Measurements from ENCODE around the gene ANO10. TPM values are rescaled to one million over a fixed set of nuclear protein-coding genes. Genes with fewer than 3 reads are reported as not detected.

Gene ANO10
- total RNA-seq, 1 experiment from 2014 or later: 26.6 TPM

GRCh38 chr3:43485931-43486330 lies 135.9 kb downstream of the ANO10 start:
- TF ChIP-seq SIN3A (IDR thresholded peaks at IDR 0.05; ENCODE audit: borderline replicate concordance, insufficient read depth, low read depth, low read length): no peak
- TF ChIP-seq REST (IDR thresholded peaks at IDR 0.05; ENCODE audit: insufficient read depth in 1 of 2, low read depth in 2 of 2, low read length in 1 of 2): no peak
- TF ChIP-seq TCF7L2 (IDR thresholded peaks at IDR 0.05; ENCODE audit: low read depth, low read length): no peak
- TF ChIP-seq POLR2AphosphoS5 (IDR thresholded peaks at IDR 0.05; ENCODE audit: low read depth, low read length): no peak
- no peak for TF ChIP-seq CTCF (IDR thresholded peaks at IDR 0.05)
- ChIA-PET CTCF (no interaction called here), POLR2A (no interaction called here)
- ATAC-seq: no peak
- DNase-seq (ENCODE audit: low read depth, low spot score): no peak
- in situ Hi-C loops (cut with HindIII; ENCODE audit: low pct_unique_long_range_greater_than_20kb, low sequenced_read_pairs) (no loop called here), intact Hi-C loops (cut with micrococcal nuclease; ENCODE audit: unreplicated experiment) (no loop called here)
- Histone ChIP-seq H3K27me3 (ENCODE audit: control insufficient read depth, insufficient read depth, low read length) (no peaks in the 10 kb centered on the region), H3K4me1 (ENCODE audit: control insufficient read depth, insufficient read depth, low read length) (no peaks in the 10 kb centered on the region), H3K36me3 (ENCODE audit: control insufficient read depth, insufficient read depth, low read length) (no peaks in the 10 kb centered on the region), H3K4me3 (ENCODE audit: low read depth in 2 of 2, low read length in 2 of 2) (no peak overlapping the region), H3K9me3 (ENCODE audit: control insufficient read depth, insufficient read depth, low read depth, low read length) (no peaks in the 10 kb centered on the region), H3K27ac (ENCODE audit: low read length) (no peak overlapping the region)
- no TSS peak for BruUV-seq (replicated peaks)

GRCh38 chr3:43484926-43485488 lies 136.8 kb downstream of the ANO10 start:
- no peak for ATAC-seq
- intact Hi-C loops (cut with micrococcal nuclease; ENCODE audit: unreplicated experiment) (no loop called here), in situ Hi-C loops (cut with HindIII; ENCODE audit: low pct_unique_long_range_greater_than_20kb, low sequenced_read_pairs) (no loop called here)
- Histone ChIP-seq H3K9me3 (ENCODE audit: control insufficient read depth, insufficient read depth, low read depth, low read length) (no peaks in the 10 kb centered on the region), H3K27me3 (ENCODE audit: control insufficient read depth, insufficient read depth, low read length) (no peaks in the 10 kb centered on the region), H3K27ac (ENCODE audit: low read length) (no peak overlapping the region), H3K4me3 (ENCODE audit: low read depth in 2 of 2, low read length in 2 of 2) (no peak overlapping the region), H3K4me1 (ENCODE audit: control insufficient read depth, insufficient read depth, low read length) (no peaks in the 10 kb centered on the region), H3K36me3 (ENCODE audit: control insufficient read depth, insufficient read depth, low read length) (no peaks in the 10 kb centered on the region)
- POLR2A ChIA-PET: no interaction called here
- TF ChIP-seq CTCF (IDR thresholded peaks at IDR 0.05) (no peak), POLR2AphosphoS5 (IDR thresholded peaks at IDR 0.05; ENCODE audit: low read depth, low read length) (no peak), TCF7L2 (IDR thresholded peaks at IDR 0.05; ENCODE audit: low read depth, low read length) (no peak)
- BruUV-seq (replicated peaks): no TSS peak
- DNase-seq (ENCODE audit: low read depth, low spot score): no peak
- CTCF ChIA-PET: no interaction called here

All from Panc1 (cell line).